HG03135 (cell line): ENCODE results near the gene CDH12.
"Not testable (repeated sequence)": the region's sequence is repeated elsewhere in the genome, so short reads cannot be mapped to it uniquely, and the experiment has no call there.

ENCODE experiments used
- ATAC-seq: cut with Tn5 transposase; IDR thresholded peaks from one replicate; pipeline ENCODE4 v1.9.1; 2021; ENCODE audit warnings: mild to moderate bottlenecking, moderate library complexity; ENCODE audit not compliant: unreplicated experiment

CDH12 gene

GRCh38 chr5:22168704-22169103 is 684.4 kb downstream of the CDH12 start:
- ATAC-seq, result not testable (repeated sequence)

- ATAC-seq, result not testable (repeated sequence)
Observed at GRCh38 chr5:22165931-22166330, 687.2 kb downstream of the CDH12 start.

GRCh38 chr5:22164910-22165748 is 688.0 kb downstream of the CDH12 start:
- ATAC-seq, result not testable (repeated sequence)

GRCh38 chr5:22156953-22157352 is 696.2 kb downstream of the CDH12 start:
- not testable (repeated sequence) for ATAC-seq

GRCh38 chr5:22154779-22155178 is 698.4 kb downstream of the CDH12 start:
- ATAC-seq, result not testable (repeated sequence)

GRCh38 chr5:22151801-22152200 is 701.3 kb downstream of the CDH12 start:
- not testable (repeated sequence) for ATAC-seq

GRCh38 chr5:22140418-22140817 is 712.7 kb downstream of the CDH12 start:
- ATAC-seq, result not testable (repeated sequence)

DNA sequence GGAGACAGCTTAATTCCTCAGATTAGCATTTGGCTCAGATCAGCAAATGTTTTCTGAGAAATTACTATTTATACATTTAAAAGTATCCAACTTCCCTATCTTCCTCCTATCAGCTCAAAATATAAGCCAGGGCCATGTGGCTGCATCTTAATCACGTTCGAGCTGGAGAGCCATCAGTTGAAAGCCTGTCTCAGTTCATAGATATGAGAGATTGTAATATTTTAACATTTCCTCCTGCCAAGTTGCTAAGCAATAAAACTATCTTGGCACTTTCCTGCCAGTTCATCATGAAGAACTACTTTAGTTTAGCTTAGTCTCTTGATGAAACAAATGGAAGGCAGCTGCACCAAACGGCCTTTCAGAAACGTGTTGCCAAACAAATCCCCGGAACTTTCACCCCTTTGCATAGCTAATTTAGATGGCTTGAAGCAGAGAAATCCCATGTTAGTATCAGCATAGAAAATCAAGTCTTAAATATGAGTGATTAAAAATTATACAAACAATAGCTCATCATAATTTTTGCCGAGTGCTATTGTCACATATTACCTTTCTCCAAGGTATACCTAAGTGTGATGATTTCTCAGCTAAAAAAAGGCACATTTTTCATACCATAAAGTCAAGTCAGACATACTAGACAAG is 713.4 kb downstream of the CDH12 start:
- not testable (repeated sequence) for ATAC-seq

GRCh38 chr5:22111320-22111719 is 741.8 kb downstream of the CDH12 start:
- ATAC-seq, result no peak

- no peak for ATAC-seq
Observed at GRCh38 chr5:22109315-22109714, 743.8 kb downstream of the CDH12 start.

DNA sequence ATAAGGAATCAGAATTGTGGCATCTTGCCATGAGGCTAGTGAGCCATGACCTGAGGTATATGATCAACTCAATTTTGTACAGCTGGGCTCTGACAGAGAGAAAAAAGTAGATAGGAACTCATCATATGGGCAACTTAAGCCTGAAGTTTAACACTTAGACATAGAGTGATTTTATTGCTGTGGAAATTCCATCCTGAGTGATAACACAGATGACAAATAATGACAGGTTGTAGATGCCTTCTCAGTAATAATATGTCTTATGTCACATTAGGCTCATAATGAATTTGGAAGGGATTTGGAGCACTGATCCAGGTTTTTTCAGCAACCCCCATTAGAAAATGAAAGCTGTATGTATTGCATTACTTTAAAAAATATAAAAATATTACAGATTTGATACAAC is 744.6 kb downstream of the CDH12 start:
- no peak for ATAC-seq

- no peak for ATAC-seq
Observed at GRCh38 chr5:22102823-22103359, 750.3 kb downstream of the CDH12 start.

GRCh38 chr5:22088517-22088916 is 764.6 kb downstream of the CDH12 start:
- ATAC-seq, result no peak

DNA sequence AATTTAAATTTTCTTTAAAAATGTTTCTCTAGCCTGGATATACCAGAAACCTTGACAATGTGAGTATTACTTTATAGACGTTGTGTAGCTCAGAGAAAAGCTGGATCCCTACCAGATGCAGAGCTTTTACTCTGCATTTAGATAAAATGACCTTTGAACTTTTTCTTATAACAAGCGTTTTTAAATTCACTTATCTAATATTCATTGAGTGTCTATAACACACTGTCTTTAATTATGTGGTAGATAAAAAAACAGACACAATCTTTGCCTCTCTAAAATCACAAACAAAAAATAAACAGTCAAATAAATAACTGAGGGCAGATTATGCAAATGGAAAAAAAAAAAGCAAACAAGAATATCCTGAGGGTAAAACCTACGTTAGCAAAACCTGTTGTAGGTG is 773.6 kb downstream of the CDH12 start:
- ATAC-seq, result no peak

DNA sequence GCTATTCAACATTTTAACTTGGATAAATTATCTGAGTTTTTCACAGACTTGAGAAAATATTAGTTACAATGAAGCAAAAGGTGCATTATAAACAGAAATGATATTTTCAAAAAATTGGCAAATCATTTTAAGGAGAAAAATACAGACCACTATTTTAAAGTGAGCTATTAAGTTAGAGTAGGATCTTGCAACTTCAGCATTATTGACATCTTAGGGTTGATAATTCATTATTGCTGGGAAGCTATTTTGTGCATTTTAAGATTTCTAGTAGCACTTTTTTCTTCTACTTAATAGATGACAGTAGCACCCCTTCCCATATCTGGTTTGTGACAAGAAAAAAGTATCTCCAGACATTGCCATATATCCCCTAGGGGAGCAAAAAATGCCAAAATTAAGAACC is 774.1 kb downstream of the CDH12 start:
- no peak for ATAC-seq

DNA sequence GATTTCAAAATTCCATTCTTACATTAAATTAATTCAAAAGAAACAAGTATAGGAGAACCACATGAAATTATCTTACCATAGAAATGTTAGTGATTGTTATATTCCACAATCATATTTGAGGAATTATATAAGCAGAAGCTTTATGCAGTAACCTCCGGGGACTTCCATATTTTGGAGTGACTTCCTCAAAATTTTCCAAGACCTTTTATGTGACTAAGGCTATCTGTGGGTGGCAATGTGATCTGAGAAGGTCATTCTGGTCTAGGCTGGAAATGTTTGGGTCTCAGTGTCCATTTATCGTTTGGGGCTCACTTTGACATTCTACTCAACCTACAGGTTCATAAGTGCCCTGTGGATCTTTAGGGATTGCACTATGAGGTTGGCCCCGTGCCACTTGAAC is 776.6 kb downstream of the CDH12 start:
- ATAC-seq, result no peak

GRCh38 chr5:22070186-22070728 is 782.9 kb downstream of the CDH12 start:
- ATAC-seq, result no peak

DNA sequence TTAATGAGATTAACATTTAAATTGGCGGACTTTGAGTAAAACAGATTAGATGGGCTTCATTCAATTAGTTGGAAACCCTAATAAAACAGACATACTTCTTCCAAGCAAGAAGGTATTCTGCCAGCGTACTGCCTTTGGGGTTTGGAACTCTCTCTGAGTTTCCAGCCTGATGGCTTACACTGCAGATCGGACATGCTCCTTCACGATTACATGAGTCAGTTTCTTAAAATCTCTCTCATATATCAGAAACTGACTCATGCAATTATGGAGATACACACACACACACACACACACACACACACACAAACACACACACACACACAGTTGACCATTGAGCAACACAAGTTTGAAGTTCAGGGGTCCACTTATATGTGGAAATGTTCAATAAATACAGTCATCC is 789.4 kb downstream of the CDH12 start:
- ATAC-seq, result no peak

- no peak for ATAC-seq
Observed at GRCh38 chr5:22058620-22059019, 794.5 kb downstream of the CDH12 start.

- ATAC-seq, result no peak
Observed at GRCh38 chr5:22057012-22057411, 796.1 kb downstream of the CDH12 start.

DNA sequence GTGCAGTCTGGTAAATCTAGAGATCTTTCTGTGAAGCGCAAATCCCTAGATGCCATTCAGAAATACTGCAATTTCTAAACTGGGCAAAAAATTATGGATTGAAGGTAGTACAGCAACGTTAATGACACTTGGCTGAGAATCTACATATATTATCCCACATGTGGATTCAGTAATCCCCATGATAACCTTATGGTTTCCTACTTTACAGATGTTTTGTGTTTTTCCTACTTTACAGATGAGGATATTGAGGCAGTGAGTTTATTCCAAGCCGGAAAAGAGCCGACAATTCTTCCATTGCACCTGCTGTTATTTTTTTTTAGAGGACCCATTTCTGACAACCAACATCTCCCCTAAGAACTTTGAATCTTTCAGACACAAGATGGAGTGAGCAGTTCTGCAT is 796.5 kb downstream of the CDH12 start:
- no peak for ATAC-seq

DNA sequence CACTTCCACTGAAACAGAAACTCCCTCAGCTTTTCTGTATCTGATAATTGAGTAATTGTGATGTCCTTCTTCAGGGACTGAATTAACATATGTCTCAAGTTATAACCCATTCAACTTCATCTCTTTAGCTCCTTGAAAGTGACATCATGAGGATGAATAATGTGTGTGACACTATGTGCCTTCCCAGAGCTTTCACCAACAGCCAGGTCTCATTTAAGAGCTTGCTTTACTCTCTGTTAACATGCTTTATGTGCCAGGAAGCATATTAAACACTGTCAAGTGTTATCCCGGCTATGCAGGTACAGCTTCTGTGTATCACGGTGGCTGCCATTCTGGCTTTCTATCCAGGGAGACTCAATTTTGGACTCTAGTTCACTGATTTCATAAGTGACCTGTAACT is 799.9 kb downstream of the CDH12 start:
- ATAC-seq, result no peak
